NCI-H2196 treated with DMSO at 0.1 percent for 48 hours (cell line): ENCODE results near the gene FASN.
A peak's percentile ranks its signal among the peaks of the same experiment; 100 is the strongest.

Experiments used
- DNase-seq: peaks from one replicate; lab custom pipeline; 2025; ENCODE audit not compliant: unreplicated experiment; lab: John Stamatoyannopoulos, UW

FASN gene

DNA sequence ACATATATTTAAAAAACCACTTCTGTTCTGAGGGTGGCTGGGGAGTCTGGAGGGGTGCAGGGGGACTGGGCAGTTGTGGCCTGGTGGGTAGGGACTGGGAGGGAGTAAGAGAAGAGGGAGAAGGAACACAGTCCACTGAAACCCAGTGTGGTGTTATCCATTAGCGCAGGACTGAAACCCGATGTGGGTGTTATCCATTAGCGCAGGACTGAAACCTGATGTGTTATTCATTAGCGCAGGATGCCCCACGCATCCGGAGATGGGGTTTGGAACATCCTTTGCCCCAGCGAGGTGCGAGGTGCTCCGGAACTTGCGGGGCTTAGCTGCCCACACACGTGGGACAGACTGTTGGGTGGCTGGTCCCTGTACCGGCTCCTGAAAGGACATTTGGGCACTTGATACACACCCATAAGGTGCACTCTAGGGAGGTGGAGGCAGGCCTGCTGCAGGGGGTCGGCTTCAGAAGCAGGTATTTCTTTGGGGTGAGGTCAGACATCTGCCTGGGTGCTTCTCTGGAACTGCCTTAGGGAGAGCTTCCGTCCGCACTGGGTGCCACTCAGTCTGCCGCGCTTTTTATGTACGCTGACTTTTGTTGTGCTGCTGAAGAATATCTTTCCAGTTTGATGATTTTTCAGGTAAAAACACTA is 20.3 kb upstream of the FASN start:
- DNase-seq = no peak

DNA sequence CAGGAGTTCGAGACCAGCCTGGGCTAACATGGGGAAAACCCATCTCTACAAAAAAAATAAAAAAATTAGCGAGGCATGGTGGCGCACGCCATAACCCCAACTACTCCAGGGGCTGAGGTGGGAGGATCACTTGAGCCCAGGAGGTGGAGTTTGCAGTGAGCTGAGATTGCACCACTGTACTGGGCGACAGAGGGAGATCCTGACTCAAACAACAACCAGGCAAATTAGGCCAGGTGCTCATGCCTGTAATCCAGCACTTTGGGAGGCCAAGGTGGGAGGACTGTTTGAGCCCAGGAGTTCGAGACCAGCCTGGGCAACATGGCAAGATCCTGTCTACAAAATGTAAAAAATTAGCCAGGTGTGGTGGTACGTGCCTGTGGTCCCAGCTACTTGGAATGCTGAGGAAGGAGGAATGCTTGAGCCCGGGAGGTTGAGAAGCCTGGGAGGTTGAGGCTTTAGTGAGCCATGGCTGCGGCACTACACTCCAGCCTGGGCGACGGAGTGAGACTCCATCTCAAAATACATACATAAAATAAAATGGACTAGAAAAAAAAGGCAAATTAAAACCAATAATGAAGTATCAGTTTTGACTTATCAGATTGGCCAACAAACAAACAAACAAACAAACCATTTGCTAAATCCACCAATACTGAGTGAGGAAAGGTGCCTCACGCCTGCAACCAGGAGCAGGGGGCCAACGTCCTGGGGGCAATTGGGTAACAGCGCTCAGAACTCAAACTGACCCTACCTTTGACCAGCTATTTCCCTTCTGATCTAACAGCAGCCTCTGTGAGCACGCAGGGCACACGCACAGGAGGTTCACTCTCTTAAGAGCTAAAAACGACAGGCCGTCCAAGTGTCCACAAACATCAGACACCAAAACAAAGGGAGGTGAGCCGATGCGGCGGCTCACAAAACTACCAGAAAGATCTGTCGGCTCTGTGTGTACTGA is 19.4 kb upstream of the FASN start:
- no peak for DNase-seq

DNA sequence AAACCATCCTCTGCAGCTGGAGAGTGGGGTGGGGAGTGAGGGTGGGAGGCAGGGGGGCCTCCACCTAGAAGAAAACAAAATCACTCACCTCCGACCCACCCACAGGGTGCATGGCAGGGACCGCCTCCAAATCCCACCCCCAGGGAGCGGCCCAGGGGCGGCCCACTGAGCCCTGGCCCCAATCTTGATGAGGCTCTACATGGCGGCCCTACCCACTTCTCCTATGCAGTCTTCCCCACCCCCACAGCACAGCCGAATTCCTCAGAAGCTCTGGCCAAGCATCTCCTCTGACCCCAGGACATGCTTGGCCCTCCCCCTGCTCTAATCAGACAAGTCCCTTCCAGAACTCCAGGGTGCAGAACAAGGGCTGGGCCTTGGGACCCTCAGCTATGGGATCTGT is 18.2 kb upstream of the FASN start:
- no peak for DNase-seq

DNA sequence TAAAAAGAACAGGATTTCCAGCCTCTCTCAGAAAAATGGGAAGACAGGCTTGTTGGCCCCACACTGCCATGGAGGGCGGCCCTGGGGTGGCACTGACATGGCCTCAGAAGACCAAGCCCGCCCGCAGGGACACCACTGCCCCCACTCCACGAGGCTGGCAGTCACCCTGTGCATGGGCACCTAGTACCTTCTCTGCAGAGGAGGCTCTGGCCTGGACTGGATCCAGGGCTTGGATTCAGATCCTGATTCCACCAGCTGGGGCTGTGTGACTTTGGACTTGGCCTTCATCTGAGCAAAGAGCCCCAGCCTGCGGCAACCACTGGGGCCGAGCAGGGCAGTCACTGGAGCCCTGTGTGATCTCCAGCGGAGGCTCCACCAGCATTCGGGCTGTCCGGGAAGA is 16.8 kb upstream of the FASN start:
- DNase-seq = no peak

DNA sequence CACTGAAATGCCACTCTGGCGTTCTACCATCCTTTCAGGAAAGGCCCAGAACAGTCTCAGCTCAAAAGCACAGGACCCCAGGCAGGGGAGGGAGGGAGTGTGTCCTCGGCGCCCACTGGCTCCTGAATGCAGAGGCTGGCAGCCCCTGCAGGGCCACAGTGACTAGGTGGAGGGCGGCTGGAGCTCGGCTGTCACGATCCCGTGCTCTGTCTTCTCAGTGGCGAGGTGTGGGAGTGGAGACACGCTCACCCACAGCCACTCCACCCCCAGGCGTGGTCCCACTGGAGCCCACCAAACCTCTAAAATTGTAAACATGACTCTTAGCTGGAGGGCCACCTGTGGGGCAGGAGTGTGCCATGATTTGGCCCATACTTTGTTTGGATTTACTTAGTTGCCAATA is 16.4 kb upstream of the FASN start:
- DNase-seq = no peak

DNA sequence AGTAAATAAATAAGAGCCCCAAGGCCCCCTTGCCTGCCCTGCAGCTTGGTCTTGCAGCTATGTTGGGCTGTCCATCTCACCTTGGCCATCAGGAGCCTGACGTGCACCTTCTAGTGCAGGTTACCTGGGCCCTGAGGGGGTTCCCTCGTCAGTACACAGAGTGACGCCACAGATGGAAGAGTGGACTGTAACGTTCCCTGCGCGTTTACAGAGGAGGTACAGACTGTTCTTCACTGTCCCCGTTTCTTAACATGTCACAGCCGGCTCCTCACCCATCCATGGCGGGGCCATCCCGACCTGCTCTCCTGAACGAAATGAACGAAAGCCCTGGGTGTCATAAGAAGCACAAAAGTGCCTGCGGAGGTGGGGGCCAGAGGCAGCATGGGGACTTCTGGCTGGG is 15.9 kb upstream of the FASN start:
- DNase-seq = no peak

DNA sequence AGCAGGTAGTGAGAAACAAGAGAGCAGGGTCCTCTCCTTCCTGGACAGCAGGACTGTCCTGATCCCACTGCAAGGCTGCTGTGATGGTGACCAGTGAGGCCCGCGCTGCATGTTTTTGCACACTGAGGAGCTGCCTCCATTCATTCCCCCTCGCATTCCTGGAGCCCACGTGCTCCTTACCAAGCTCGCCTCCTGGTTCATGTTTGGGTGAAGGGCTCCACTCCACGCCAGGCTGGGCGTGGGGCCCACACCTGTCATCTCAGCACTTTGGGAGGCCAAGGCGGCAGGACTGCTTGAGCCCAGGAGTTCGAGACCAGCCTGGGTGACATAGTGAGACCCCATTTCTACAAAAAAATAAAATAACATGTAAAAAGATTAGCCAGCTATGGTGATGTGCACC is 15.4 kb upstream of the FASN start:
- DNase-seq = no peak

DNA sequence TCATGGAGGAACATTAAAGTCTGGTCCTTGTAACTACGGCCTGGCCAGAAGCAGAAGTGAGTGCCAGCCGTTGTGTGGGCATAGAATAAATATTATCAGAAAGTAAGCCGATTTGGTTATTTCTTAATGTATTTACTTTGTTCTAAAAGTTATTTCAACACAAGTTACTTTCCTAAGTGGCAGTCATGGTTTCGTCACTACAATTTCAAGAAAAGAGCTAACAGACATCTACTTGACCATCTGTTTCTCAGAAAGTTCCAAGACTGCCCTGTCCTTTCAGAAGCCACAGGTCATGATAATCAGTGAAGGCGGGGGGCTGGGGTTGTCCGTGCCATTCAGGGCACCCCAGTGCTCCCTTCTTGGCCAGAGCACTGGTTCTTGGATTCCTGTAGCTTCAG is 14.9 kb upstream of the FASN start:
- DNase-seq = no peak

DNA sequence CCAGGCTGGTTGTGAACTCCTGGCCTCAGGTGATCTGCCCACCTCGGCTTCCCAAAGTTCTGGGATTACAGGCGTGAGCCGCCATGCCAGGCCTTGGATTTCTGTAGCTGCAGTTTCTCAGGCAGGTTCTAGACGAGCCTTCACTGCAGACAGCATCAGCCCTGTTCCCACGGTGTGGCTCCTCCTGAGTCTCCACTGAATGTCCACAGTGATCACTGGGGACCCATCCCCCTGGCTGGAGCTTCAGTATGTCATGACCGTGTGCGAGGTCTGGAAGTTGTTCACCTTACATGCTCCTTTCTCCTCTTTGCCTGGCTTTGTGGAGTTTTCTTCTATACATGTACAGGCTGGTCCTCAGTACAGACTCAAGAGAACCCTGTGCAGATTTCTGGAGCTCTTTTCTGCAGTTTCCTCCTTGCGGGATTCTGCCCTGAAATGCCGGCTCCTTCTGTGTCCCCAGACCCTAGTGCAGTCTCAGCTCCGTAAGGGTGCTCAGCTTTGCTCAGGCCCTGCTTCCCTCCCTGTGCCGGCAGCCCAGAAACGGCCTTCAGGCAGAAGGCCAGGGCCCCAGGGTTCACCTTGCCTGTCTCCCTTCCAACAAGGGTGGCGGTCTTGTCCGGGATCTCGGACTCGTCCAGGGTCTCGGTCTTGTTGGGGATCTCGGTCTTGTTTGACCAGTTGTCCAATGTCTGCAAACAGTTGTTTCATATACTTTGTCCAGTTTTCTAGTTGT is 14.3 kb upstream of the FASN start:
- DNase-seq = no peak

DNA sequence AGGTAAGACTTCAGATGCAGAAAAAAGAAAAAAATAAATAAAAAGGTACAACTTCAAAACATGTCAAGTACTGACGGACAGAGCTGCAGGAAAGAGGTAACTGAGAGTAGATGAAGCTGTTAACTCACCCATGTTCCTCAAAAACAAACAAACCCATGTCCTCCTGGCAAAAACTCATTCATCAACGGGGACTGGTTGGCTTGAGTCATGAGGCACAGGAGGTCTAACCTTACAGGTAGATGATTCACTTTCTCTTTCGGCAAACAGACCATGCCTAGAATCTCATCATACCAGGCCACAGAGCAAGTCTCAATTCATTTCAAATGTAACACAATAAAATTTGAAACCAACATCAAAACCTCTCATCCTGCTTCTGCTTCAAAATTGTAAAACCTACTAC is 12.3 kb upstream of the FASN start:
- peak; percentile 75 for DNase-seq

DNA sequence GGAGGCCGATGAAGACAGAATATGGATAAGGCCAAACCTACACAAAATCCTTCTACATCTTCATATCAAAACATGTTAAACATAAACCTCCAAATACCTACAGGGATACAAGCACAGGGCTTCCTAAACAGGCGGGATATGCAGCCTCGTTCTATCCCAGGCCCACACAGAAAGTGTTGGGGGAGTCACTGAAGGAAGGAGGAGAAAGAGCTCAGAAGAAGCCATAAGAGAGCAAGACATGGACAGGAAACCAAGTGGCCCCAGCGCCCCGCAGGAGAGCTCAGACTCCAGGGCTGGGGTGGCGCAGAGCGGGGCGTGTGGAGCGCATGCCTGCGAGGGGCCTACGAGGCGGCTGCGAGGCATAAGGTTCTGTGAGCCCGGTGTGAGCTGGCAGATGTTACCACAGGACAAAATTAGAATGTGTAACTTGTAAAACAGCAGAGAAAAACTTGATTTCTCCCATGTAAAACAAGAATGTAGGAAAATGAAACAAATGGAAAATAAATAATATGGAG is 11.0 kb upstream of the FASN start:
- no peak for DNase-seq

DNA sequence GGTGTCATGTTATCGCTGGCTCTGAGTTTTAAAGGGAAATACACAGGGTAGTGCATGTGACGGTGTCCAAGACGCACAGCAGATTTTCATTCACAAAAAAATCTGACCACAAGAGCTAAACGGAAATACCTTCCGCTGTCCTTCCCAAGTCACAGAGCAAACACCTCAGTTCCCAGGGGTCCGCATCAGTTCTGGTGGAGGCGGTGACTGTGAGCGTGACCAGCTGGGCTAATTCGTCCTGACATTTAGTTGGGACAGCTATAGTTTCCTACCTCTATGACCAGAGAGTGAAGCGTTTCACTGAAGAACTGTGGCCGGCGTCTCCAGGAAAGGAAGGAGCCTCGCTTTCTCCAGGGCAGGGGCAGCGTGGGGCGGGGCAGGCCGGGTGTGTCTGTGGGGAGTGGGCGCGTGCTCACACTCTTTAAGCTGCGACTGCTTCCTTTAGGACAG is 10.5 kb upstream of the FASN start:
- no peak for DNase-seq

DNA sequence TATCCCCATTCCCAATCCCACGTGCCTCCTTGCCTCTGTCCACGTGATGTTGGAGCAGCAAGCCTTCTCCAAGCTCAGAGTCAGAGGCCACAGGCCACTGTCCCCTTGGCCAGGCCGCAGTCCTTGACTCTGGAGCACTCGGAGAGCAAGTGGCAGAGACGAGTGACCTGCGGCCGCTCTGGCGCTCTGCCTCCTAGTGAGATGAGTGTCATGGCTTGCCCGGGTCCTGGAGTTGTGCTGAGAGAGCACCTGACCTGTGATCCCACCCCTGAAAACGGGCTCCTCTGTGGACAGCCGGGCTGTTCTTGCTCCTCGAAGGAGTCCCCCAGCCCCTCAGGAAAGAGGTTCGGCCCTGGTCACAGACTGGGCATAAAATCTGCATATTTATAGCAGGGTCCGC is 10.0 kb upstream of the FASN start:
- no peak for DNase-seq

DNA sequence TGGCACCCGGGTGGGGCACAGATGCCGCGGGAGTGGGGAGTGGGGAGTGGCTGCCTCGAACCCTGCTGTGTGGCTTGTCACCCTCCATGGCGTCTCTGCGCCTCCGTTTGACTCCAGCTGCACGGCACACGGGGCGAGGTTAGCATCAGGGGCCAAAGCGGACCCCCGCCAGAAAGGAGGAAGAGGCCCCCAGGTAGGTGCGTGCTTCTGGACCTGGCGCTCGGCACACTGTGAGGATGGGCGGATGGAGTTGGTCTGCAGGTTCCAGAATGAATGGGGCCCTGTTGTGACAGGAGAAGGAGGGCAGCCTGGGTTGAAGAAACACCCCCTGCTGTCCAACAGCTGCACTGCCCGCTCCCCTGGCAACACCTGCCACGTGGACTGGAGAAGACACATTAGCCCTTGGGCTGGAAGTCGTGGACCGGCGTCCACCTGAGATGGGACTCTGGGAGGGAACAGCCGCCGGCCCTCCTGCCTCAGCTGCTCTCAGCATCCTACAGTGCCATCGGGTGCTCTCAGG is 9.4 kb upstream of the FASN start:
- no peak for DNase-seq

DNA sequence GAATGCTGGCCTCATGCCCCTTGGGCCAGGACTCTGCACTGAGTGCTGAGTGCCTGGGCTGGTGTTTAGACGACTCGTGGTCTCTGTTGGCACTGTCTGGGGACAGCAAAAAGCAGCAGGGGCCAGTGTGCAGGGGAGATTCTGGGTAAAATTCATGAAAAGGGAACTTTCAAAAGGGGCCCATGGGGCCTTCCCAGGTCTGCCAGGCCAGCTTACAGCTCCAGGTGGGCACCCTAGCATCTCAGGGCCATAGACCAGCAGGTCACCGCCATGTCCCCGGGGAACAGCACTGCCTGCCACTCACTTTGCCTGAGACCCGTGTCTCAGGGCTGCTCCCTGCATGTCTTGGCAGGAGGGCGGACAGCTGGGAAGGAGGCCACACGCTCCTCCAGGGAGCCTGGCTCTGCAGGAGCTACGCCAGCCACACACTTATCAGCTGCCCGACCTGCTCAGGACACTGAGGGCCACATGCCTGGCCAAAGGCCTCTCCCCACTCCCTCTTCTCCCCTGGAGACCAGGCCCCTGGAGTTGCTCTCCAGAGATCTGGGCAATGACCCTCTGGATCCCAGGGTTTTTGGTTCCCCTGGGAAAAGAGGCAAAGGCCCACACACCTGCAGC is 8.8 kb upstream of the FASN start:
- DNase-seq = no peak

DNA sequence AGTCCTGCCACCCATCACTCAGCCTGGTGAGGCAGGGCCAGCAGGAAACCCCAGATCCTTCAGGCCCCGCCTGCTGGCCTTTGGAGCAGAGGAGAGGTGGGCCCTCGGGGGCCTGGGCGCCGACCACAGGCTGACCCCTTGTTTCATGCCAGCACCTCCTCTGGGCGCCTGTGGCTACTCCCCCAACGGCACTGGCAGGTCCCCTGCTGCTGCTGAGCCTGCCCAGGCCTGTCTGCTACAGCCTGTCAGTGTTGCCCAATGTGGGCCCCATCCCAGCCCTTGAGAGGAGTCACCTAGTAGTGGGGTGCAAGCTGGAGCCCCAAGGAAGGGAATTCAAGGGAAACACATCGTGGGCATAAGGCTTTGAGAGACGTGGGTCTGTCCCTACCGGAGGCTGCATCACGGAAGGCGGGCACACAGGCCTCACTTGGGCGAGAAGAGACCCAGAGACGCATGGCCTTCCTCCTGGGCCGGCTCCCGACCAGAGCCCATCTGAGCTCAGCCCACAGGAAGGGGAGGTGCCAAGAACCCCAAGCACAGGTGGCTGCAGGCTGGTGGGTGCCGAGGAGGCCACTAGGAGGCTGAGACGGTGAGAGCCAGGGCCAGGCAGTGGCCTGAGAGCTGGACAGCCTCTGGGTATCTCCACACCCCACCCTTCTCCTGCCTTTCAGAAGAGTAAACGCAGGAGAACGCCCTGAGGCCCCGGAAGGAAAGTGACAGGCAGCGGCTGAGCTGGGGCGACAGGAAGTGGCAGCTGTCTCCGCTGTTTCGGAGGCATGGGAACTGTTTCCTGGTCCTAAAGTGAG is 8.0 kb upstream of the FASN start:
- peak; percentile 62 for DNase-seq

DNA sequence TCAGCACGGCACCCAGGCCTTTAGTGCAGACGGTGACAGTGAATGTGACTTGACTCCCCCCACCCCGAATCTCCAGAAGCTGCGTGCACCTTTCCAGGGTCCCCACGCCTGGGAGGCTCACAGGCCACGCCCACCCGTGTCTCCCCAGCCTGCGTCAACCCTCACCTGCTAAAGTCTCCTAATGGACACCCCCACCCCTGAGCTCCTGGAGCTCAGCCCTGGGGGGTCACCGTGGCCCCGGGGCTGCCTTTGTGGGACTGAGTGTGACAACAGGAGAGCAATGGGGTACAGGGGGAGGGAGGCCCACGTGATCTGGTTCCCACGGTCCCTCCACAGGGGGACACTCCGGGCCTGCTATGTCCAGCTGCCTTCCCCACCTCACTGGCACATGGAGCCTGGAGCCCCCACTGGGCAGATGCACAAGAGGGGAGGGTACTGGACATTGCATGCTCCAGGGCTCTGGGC is 7.4 kb upstream of the FASN start:
- DNase-seq = no peak

DNA sequence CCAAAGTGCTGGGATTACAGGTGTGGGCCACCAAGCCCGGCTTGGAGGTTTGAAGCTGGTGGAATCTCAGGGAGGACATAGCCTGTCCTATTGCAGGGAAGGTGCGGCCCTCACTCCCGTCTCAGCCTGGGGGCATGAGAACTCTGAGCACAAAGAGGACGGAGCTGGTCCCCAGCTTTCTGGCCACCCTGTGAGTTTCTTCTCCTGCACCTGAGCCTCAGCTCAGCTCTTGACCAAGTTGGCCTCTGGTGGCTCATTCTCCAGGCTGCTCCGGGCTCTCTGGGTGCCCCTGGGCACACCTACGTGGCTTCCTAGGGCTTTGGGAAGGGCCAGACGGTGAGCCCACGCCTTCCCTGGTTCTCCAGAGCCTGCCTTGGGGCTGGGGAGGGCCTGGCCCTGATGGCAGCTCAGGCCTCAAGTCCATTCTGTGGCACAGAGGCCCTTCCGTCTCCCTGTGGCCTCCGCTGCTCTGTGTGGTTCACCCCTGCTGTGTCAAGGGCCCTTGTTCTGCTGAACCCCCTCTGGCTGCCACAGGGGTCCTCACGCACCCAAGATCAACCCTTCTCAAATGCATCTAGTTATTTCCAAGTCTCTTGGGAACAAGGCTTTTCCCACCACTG is 6.9 kb upstream of the FASN start:
- DNase-seq = no peak
